SK-N-SH (cell line): ENCODE measurements around the gene PCYT1A.

Experiments used
- FOSL2 ChIP-seq: IDR thresholded peaks from 2 replicates; pipeline ENCODE4 v1.4.0; 2012; ENCODE audit warnings: low read depth, mild to moderate bottlenecking, moderate library complexity, borderline replicate concordance
- MEF2A ChIP-seq: IDR thresholded peaks from 2 replicates; pipeline ENCODE4 v1.4.0; 2012; ENCODE audit warnings: low read depth, borderline replicate concordance
- RFX5 ChIP-seq: IDR thresholded peaks from 2 replicates; pipeline ENCODE4 v1.6.1; 2012; ENCODE audit warnings: mild to moderate bottlenecking, improper control_type of control experiment, low read length
- RXRA ChIP-seq: IDR thresholded peaks from 2 replicates; pipeline ENCODE4 v1.4.0; 2012; ENCODE audit warnings: low read depth, mild to moderate bottlenecking, borderline replicate concordance
- SIN3A ChIP-seq: IDR thresholded peaks from 2 replicates; pipeline ENCODE4 v1.6.1; 2012; ENCODE audit warnings: low read depth, mild to moderate bottlenecking, low read length, moderate library complexity, borderline replicate concordance
- SMC3 ChIP-seq: IDR thresholded peaks from 2 replicates; pipeline ENCODE4 v1.6.1; 2012; ENCODE audit warnings: low read depth, low read length, improper control_type of control experiment
- TEAD4 ChIP-seq: IDR thresholded peaks from 2 replicates; pipeline ENCODE4 v1.4.0; 2012; ENCODE audit warnings: mild to moderate bottlenecking, borderline replicate concordance; ENCODE audit not compliant: insufficient read depth
- TF ChIP-seq, protein P1 (sequence below): fragments of 200-600 bp; sonication (generic); IDR thresholded peaks from 2 replicates; pipeline ENCODE4 v1.6.1; 2017; ENCODE audit warnings: antibody characterized with exemption, mild to moderate bottlenecking, moderate library complexity

DNA sequence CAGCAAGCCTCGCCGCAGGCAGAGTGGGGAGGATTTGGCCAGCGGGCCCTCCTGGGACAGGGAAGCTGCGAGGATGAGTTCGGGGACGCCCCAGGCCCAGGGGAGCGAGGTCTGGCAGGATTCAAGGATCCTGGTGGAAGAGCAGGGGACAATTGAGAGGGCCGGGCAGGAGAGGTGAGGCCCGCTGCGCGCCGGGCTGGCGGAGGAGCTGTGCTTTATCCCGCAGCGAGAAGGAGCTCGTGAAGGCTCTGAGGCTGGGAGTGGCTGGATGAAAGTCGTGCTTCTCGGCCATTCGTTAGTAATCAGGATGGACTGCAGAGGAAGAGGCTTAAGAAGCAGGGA, 67.6 kb downstream of the PCYT1A start:
- TF ChIP-seq RXRA (no peak), SMC3 (no peak), TEAD4 (no peak), FOSL2 (no peak), MEF2A (no peak), RFX5 (no peak), SIN3A (no peak)
- TF ChIP-seq, protein P1, sequence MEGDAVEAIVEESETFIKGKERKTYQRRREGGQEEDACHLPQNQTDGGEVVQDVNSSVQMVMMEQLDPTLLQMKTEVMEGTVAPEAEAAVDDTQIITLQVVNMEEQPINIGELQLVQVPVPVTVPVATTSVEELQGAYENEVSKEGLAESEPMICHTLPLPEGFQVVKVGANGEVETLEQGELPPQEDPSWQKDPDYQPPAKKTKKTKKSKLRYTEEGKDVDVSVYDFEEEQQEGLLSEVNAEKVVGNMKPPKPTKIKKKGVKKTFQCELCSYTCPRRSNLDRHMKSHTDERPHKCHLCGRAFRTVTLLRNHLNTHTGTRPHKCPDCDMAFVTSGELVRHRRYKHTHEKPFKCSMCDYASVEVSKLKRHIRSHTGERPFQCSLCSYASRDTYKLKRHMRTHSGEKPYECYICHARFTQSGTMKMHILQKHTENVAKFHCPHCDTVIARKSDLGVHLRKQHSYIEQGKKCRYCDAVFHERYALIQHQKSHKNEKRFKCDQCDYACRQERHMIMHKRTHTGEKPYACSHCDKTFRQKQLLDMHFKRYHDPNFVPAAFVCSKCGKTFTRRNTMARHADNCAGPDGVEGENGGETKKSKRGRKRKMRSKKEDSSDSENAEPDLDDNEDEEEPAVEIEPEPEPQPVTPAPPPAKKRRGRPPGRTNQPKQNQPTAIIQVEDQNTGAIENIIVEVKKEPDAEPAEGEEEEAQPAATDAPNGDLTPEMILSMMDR: no peak
